C4-2B (cell line): ENCODE data around the gene B4GALT7.
"Not testable (repeated sequence)": the region's sequence is repeated elsewhere in the genome, so short reads cannot be mapped to it uniquely, and the experiment has no call there.

Experiments
- ZFX ChIP-seq: fragments of 450-650 bp; IDR thresholded peaks from 2 replicates; pipeline ENCODE4 v1.6.1; 2017
- TF ChIP-seq, protein P1 (sequence below): fragments of 450-650 bp; conservative IDR thresholded peaks from 2 replicates; pipeline ENCODE4 v1.5.1; 2017; ENCODE audit warnings: mild to moderate bottlenecking

DNA sequence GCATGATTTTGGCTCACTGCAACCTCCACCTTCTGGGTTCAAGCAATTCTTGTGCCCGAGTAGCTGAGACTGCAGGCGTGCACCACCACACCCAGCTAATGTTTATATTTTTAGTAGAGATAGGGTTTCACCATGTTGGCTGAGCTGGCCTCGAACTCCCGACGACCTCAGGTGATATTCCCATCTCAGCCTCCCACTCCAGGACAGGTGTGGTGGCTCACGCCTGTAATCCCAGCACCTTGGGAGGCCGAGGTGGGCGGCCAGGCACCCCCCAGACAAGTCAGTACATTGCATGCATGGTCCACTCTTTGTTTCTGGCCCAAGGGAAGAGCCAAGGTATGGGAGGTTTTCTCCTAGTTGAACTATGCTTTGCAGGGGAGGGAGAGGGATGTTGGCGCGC is 24.2 kb downstream of the B4GALT7 start:
- TF ChIP-seq, protein P1, sequence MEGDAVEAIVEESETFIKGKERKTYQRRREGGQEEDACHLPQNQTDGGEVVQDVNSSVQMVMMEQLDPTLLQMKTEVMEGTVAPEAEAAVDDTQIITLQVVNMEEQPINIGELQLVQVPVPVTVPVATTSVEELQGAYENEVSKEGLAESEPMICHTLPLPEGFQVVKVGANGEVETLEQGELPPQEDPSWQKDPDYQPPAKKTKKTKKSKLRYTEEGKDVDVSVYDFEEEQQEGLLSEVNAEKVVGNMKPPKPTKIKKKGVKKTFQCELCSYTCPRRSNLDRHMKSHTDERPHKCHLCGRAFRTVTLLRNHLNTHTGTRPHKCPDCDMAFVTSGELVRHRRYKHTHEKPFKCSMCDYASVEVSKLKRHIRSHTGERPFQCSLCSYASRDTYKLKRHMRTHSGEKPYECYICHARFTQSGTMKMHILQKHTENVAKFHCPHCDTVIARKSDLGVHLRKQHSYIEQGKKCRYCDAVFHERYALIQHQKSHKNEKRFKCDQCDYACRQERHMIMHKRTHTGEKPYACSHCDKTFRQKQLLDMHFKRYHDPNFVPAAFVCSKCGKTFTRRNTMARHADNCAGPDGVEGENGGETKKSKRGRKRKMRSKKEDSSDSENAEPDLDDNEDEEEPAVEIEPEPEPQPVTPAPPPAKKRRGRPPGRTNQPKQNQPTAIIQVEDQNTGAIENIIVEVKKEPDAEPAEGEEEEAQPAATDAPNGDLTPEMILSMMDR = not testable (repeated sequence)
- not testable (repeated sequence) for TF ChIP-seq ZFX
